Chondrocyte (in vitro differentiated cells): Measurements from ENCODE around the gene DMD. TPM values are rescaled to one million over a fixed set of nuclear protein-coding genes. Genes with fewer than 3 reads are reported as not detected.

Experiments
- DNase-seq: peaks from one replicate; pipeline ENCODE4 v3.0.0; 2021; ENCODE audit warnings: mixed read lengths, low spot score
- H3K27ac Mint-ChIP-seq: one replicate; pipeline ENCODE4 v1.8.0; 2021; ENCODE audit warnings: mild to moderate bottlenecking, moderate library complexity, mixed read lengths; ENCODE audit not compliant: unreplicated experiment
- H3K27me3 Mint-ChIP-seq: 2 replicates; pipeline ENCODE4 v1.8.0; 2021; ENCODE audit warnings: low read depth, mixed read lengths
- H3K36me3 Mint-ChIP-seq: 2 replicates; pipeline ENCODE4 v1.8.0; 2021; ENCODE audit warnings: low read depth, mixed read lengths
- H3K4me1 Mint-ChIP-seq: 2 replicates; pipeline ENCODE4 v1.8.0; 2021; ENCODE audit warnings: low read depth, mild to moderate bottlenecking, mixed read lengths
- H3K4me3 Mint-ChIP-seq: one replicate; pipeline ENCODE4 v1.8.0; 2021; ENCODE audit warnings: mild to moderate bottlenecking, moderate library complexity, mixed read lengths; ENCODE audit not compliant: unreplicated experiment
- H3K9me3 Mint-ChIP-seq: 2 replicates; pipeline ENCODE4 v1.8.0; 2021; ENCODE audit warnings: low read depth, mixed read lengths
- total RNA-seq: library from RNA; stranded (reverse); gene quantifications from 3 replicates; pipeline ENCODE4 v1.2.1, GENCODE V29; 2021
- TF ChIP-seq, protein P1 (sequence below): fragments of 200-600 bp; sonication (generic); IDR thresholded peaks from 2 replicates; pipeline ENCODE4 v1.5.0; 2021; ENCODE audit warnings: antibody characterized with exemption, mild to moderate bottlenecking, moderate library complexity

The DMD gene
- total RNA-seq, 1 donor from 2014 or later: 201 TPM

GRCh38 chrX:31297881-31298280 is 1913.5 kb downstream of the DMD start:
- Mint-ChIP-seq H3K36me3 (no peaks in the 10 kb centered on the region), H3K4me3 (no peak overlapping the region), H3K27ac (no peak overlapping the region), H3K27me3 (no peaks in the 10 kb centered on the region), H3K4me1 (no peaks in the 10 kb centered on the region), H3K9me3 (peaks cover 13% of the 10 kb centered on the region)
- TF ChIP-seq, protein P1, sequence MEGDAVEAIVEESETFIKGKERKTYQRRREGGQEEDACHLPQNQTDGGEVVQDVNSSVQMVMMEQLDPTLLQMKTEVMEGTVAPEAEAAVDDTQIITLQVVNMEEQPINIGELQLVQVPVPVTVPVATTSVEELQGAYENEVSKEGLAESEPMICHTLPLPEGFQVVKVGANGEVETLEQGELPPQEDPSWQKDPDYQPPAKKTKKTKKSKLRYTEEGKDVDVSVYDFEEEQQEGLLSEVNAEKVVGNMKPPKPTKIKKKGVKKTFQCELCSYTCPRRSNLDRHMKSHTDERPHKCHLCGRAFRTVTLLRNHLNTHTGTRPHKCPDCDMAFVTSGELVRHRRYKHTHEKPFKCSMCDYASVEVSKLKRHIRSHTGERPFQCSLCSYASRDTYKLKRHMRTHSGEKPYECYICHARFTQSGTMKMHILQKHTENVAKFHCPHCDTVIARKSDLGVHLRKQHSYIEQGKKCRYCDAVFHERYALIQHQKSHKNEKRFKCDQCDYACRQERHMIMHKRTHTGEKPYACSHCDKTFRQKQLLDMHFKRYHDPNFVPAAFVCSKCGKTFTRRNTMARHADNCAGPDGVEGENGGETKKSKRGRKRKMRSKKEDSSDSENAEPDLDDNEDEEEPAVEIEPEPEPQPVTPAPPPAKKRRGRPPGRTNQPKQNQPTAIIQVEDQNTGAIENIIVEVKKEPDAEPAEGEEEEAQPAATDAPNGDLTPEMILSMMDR: no peak
- DNase-seq: no peak

DNA sequence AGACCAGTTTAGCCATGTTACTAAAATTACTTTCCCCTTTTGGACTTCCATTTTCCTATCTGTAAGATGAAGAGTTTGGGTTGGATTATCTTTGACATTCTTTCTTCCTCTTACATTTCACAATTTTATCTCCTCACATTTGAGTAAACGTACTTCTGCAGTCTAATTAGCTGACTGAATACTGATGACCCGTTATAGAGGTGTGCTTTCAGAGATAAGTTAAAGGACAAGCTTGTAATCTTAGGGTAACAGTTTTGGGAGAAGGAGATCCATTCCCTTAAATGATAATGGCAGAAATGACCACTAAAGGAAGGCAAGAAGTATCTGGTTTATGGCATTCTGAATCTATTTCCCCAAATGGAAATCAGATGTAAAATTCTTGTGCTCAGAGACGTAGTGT is 1916.9 kb downstream of the DMD start:
- Mint-ChIP-seq H3K36me3 (peaks cover 2% of the 10 kb centered on the region), H3K4me3 (no peak overlapping the region), H3K27me3 (no peaks in the 10 kb centered on the region), H3K4me1 (peaks cover 11% of the 10 kb centered on the region), H3K9me3 (peaks cover 23% of the 10 kb centered on the region), H3K27ac (no peak overlapping the region)
- no peak for DNase-seq
- TF ChIP-seq, protein P1: no peak

- H3K9me3 Mint-ChIP-seq: peaks cover 19% of the 10 kb centered on the region
- H3K27ac Mint-ChIP-seq: no peak overlapping the region
- peaks cover 11% of the 10 kb centered on the region for H3K4me1 Mint-ChIP-seq
- H3K4me3 Mint-ChIP-seq: no peak overlapping the region
- H3K36me3 Mint-ChIP-seq: peaks cover 2% of the 10 kb centered on the region
- H3K27me3 Mint-ChIP-seq: no peaks in the 10 kb centered on the region
- TF ChIP-seq, protein P1: no peak
- DNase-seq: no peak
Observed at GRCh38 chrX:31293409-31293808, 1917.9 kb downstream of the DMD start.

DNA sequence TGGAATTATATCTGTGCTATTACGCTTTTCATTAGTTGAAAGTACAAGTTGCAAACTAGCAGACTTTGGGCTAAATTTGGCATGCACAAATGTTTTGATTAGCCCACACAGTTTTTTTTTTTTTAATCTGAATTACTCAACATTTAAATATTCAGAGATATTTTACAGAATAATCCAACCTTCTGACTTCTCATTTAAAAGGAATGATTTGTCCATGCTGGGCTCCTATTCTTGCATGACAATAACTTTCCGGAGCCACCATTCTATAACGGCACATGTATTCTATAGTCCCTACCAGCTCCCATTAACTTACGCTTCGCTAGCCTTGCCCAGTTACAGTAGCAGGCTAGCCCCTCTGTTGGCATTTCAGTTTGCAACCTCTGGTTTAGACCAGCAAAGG is 1920.2 kb downstream of the DMD start:
- no peaks in the 10 kb centered on the region for H3K27me3 Mint-ChIP-seq
- no peak overlapping the region for H3K27ac Mint-ChIP-seq
- H3K4me1 Mint-ChIP-seq: peaks cover 27% of the 10 kb centered on the region
- H3K4me3 Mint-ChIP-seq: no peak overlapping the region
- peaks cover 2% of the 10 kb centered on the region for H3K36me3 Mint-ChIP-seq
- H3K9me3 Mint-ChIP-seq: peaks cover 20% of the 10 kb centered on the region
- TF ChIP-seq, protein P1: no peak
- DNase-seq: no peak

- H3K27me3 Mint-ChIP-seq: no peaks in the 10 kb centered on the region
- TF ChIP-seq, protein P1: no peak
- no peak overlapping the region for H3K27ac Mint-ChIP-seq
- peaks cover 27% of the 10 kb centered on the region for H3K4me1 Mint-ChIP-seq
- peaks cover 2% of the 10 kb centered on the region for H3K36me3 Mint-ChIP-seq
- no peak overlapping the region for H3K4me3 Mint-ChIP-seq
- DNase-seq: no peak
- H3K9me3 Mint-ChIP-seq: peaks cover 17% of the 10 kb centered on the region
Observed at GRCh38 chrX:31287861-31288260, 1923.5 kb downstream of the DMD start.
